Esophagus muscularis mucosa (tissue), 4 donors: ENCODE data around the gene DNAJC12. TPM values are rescaled to one million over a fixed set of nuclear protein-coding genes. Genes with fewer than 3 reads are reported as not detected.

ENCODE experiments used
- DNase-seq: peaks from one replicate; pipeline ENCODE4 v3.0.0-alpha.2; 2017; ENCODE audit errors: extremely low spot score
- H3K27ac ChIP-seq, 4 donors: fragments of 200-600 bp; sonication (generic); replicated peaks in 1 of 4; 1 replicate in 3 of 4; 2 replicates in 1 of 4; pipeline ENCODE4 v1.5.1; 2016 to 2019; ENCODE audit warnings: mild to moderate bottlenecking in 1 of 4
- H3K27me3 ChIP-seq, 4 donors: fragments of 200-600 bp; sonication (generic); one replicate each; pipeline versions ENCODE4 v1.5.1 to v1.6.0; 2016 to 2019
- H3K36me3 ChIP-seq, 4 donors: fragments of 200-600 bp; sonication (generic); one replicate each; pipeline ENCODE4 v1.5.1; 2016 to 2019
- H3K4me1 ChIP-seq, 4 donors: fragments of 200-600 bp; sonication (generic); one replicate each; pipeline ENCODE4 v1.5.1; 2016 to 2019
- H3K4me3 ChIP-seq, 4 donors: fragments of 200-600 bp; sonication (generic); 1 replicate in 2 of 4; 2 replicates in 2 of 4; pipeline ENCODE4 v1.5.1; 2016 to 2019; ENCODE audit warnings: mild to moderate bottlenecking in 4 of 4, moderate library complexity in 1 of 4
- H3K9me3 ChIP-seq, 4 donors: fragments of 200-600 bp; sonication (generic); 1 replicate in 3 of 4; 2 replicates in 1 of 4; pipeline ENCODE4 v1.5.1; 2016 to 2019
- CTCF ChIP-seq, 3 experiments: fragments of 200-600 bp in 2 of 3; fragments of 450-650 bp in 1 of 3; sonication (generic) in 2 of 3; IDR thresholded peaks; one replicate each; pipeline ENCODE4 v1.5.1; 2017 to 2019; ENCODE audit warnings: antibody characterized with exemption in 3 of 3, mild to moderate bottlenecking in 2 of 3, moderate library complexity in 1 of 3
- EP300 ChIP-seq: sonication (generic); formaldehyde crosslinking; IDR thresholded peaks from one replicate; pipeline ENCODE4 v1.6.1; 2017; ENCODE audit warnings: antibody characterized with exemption
- POLR2A ChIP-seq: fragments of 450-650 bp; IDR thresholded peaks from one replicate; pipeline ENCODE4 v1.6.1; 2017; ENCODE audit warnings: antibody characterized with exemption, moderate library complexity, mild to moderate bottlenecking, low read depth
- POLR2AphosphoS5 ChIP-seq, 2 donors: sonication (generic); formaldehyde crosslinking; IDR thresholded peaks; one replicate each; pipeline ENCODE4 v1.6.1; 2017; ENCODE audit warnings: antibody characterized with exemption in 2 of 2
- WGBS: methylation state at CpG from one replicate; pipeline ENCODE4 v1.1.5; 2018; 5-methylcytosine and 5-hydroxymethylcytosine counted together
- intact Hi-C: fragments of 100-400 bp; cut with DNase I; formaldehyde crosslinking; loops from one replicate; pipeline ENCODE4 v1.15.1; 2023
- total RNA-seq, 4 donors: library from RNA; depleted of rRNA; stranded (reverse); fragments of >200 nt; gene quantifications; one replicate each; pipeline versions ENCODE4 v1.1.0 to v1.2.1, GENCODE V29; 2016

DNAJC12 gene
- total RNA-seq, 4 donors from 2014 or later, result 4.1 to 7.6 (median 6.5) TPM

- Histone ChIP-seq H3K27ac (no peak overlapping the region), H3K4me3 (no peak overlapping the region), H3K9me3 (no peaks in the 10 kb centered on the region), H3K36me3 (no peaks in the 10 kb centered on the region), H3K4me1 (no peaks in the 10 kb centered on the region), H3K27me3 (no peaks in the 10 kb centered on the region)
- TF ChIP-seq POLR2A (no peak), CTCF (IDR thresholded peaks at IDR 0.05) (peak in 2 of 3 experiments; percentile 8 to 20)
- no peak for DNase-seq
- intact Hi-C loops, result no loop called here
- 61% methylated on average over 15 of the region's 15 CpGs for WGBS
Measured at GRCh38 chr10:67788028-67788886, 49.7 kb downstream of the DNAJC12 start.

GRCh38 chr10:67785098-67785497, 52.9 kb downstream of the DNAJC12 start:
- intact Hi-C loops, result no loop called here
- Histone ChIP-seq H3K36me3 (no peaks in the 10 kb centered on the region), H3K27ac (no peak overlapping the region), H3K9me3 (no peaks in the 10 kb centered on the region), H3K27me3 (no peaks in the 10 kb centered on the region), H3K4me1 (peaks cover 0 to 2% (median 2%) of the 10 kb centered on the region in 4 donors), H3K4me3 (no peak overlapping the region)
- WGBS, result 78% methylated on average over 1 of the region's 1 CpG
- DNase-seq, result no peak
- no peak for TF ChIP-seq CTCF (IDR thresholded peaks at IDR 0.05)
- no peak for TF ChIP-seq POLR2A
- TF ChIP-seq POLR2AphosphoS5 (IDR thresholded peaks at IDR 0.05), result no peak
- TF ChIP-seq EP300, result no peak

GRCh38 chr10:67784474-67784873, 53.5 kb downstream of the DNAJC12 start:
- 49% methylated on average over 3 of the region's 3 CpGs for WGBS
- Histone ChIP-seq H3K27ac (no peak overlapping the region), H3K27me3 (no peaks in the 10 kb centered on the region), H3K36me3 (no peaks in the 10 kb centered on the region), H3K4me1 (peaks cover 0 to 8% (median 8%) of the 10 kb centered on the region in 4 donors), H3K4me3 (no peak overlapping the region), H3K9me3 (no peaks in the 10 kb centered on the region)
- intact Hi-C loops, result no loop called here
- DNase-seq, result no peak
- no peak for TF ChIP-seq CTCF (IDR thresholded peaks at IDR 0.05)
- TF ChIP-seq POLR2AphosphoS5 (IDR thresholded peaks at IDR 0.05), result no peak
- TF ChIP-seq POLR2A, result no peak
- no peak for TF ChIP-seq EP300

- intact Hi-C loops, result no loop called here
- Histone ChIP-seq H3K36me3 (no peaks in the 10 kb centered on the region), H3K4me1 (peaks cover 0 to 12% (median 9%) of the 10 kb centered on the region in 4 donors), H3K4me3 (no peak overlapping the region), H3K27me3 (no peaks in the 10 kb centered on the region), H3K9me3 (no peaks in the 10 kb centered on the region), H3K27ac (no peak overlapping the region)
- 88% methylated on average over 5 of the region's 5 CpGs for WGBS
- no peak for TF ChIP-seq POLR2AphosphoS5 (IDR thresholded peaks at IDR 0.05)
- TF ChIP-seq EP300, result no peak
- TF ChIP-seq CTCF (IDR thresholded peaks at IDR 0.05), result no peak
- no peak for DNase-seq
Measured at GRCh38 chr10:67783606-67784294, 54.2 kb downstream of the DNAJC12 start.
